Caco-2 (cell line): ENCODE data around the gene PLXNA4. TPM values are rescaled to one million over a fixed set of nuclear protein-coding genes. Genes with fewer than 3 reads are reported as not detected.

Experiments
- BruUV-seq: library from RNA; stranded (reverse); fragments of 400-500 nt; replicated peaks from 2 replicates; lab custom pipeline; 2021; lab: Mats Ljungman, UMichigan
- CTCF ChIA-PET: fragments of 300-600 bp; sonication (Branson Sonifier 250); formaldehyde crosslinking; loops from one replicate; lab custom pipeline; 2022; ENCODE audit warnings: antibody characterized with exemption; lab: Charles Lee
- POLR2A ChIA-PET: fragments of 300-600 bp; sonication (Branson Sonifier 250); formaldehyde crosslinking; loops from one replicate; lab custom pipeline; 2022; ENCODE audit warnings: antibody characterized with exemption; lab: Charles Lee
- DNase-seq, 2 experiments: peaks; one replicate each; pipeline versions ENCODE4 v3.0.0 to v3.0.0-alpha.2; 2020 to 2022
- H3K27me3 ChIP-seq: replicated peaks from 2 replicates; pipeline ENCODE4 v1.6.0; 2011; ENCODE audit warnings: low read length; ENCODE audit not compliant: control insufficient read depth, insufficient read depth
- H3K36me3 ChIP-seq: 2 replicates; pipeline ENCODE4 v1.5.1; 2011; ENCODE audit warnings: low read length; ENCODE audit not compliant: control insufficient read depth, insufficient read depth
- H3K4me1 ChIP-seq: fragments of 250-450 bp; sonication (Bioruptor Pico); 2 replicates; pipeline ENCODE4 v1.5.1; 2020; ENCODE audit warnings: mild to moderate bottlenecking
- H3K4me3 ChIP-seq: 2 replicates; pipeline ENCODE4 v1.5.1; 2011; ENCODE audit warnings: low read depth, mild to moderate bottlenecking, control low read depth, low read length
- H3K9me3 ChIP-seq: fragments of 250-450 bp; sonication (Bioruptor Pico); 2 replicates; pipeline ENCODE4 v1.5.1; 2020; ENCODE audit warnings: mild to moderate bottlenecking, moderate library complexity
- H3K27ac Mint-ChIP-seq: one replicate; pipeline ENCODE4 v1.8.0; 2022; ENCODE audit warnings: mixed read lengths; ENCODE audit not compliant: unreplicated experiment
- H3K27me3 Mint-ChIP-seq: one replicate; pipeline ENCODE4 v1.8.0; 2022; ENCODE audit warnings: mixed read lengths; ENCODE audit not compliant: insufficient read depth, unreplicated experiment
- H3K36me3 Mint-ChIP-seq: one replicate; pipeline ENCODE4 v1.8.0; 2022; ENCODE audit warnings: mild to moderate bottlenecking, mixed read lengths; ENCODE audit not compliant: insufficient read depth, unreplicated experiment
- H3K4me1 Mint-ChIP-seq: one replicate; pipeline ENCODE4 v1.8.0; 2022; ENCODE audit warnings: low read depth, mixed read lengths; ENCODE audit not compliant: unreplicated experiment
- H3K4me3 Mint-ChIP-seq: one replicate; pipeline ENCODE4 v1.8.0; 2022; ENCODE audit warnings: mild to moderate bottlenecking, moderate library complexity, mixed read lengths; ENCODE audit not compliant: unreplicated experiment
- H3K9me3 Mint-ChIP-seq: one replicate; pipeline ENCODE4 v1.8.0; 2022; ENCODE audit warnings: mixed read lengths; ENCODE audit not compliant: unreplicated experiment
- CTCF ChIP-seq, 2 experiments: fragments of 200-600 bp in 1 of 2; IDR thresholded peaks; 1 replicate in 1 of 2; 2 replicates in 1 of 2; pipeline versions ENCODE4 v1.5.1 to v1.8.0; 2011 to 2022; ENCODE audit warnings: antibody characterized with exemption in 1 of 2, control low read depth in 1 of 2, inconsistent platforms in 1 of 2, low read depth in 1 of 2, low read length in 1 of 2, mild to moderate bottlenecking in 1 of 2, moderate library complexity in 1 of 2; ENCODE audit not compliant: insufficient read depth in 1 of 2, severe bottlenecking in 1 of 2, unreplicated experiment in 1 of 2
- intact Hi-C: fragments of 100-400 bp; cut with micrococcal nuclease; formaldehyde crosslinking; loops from one replicate; pipeline ENCODE4 v1.10.0; 2022; ENCODE audit not compliant: unreplicated experiment
- total RNA-seq: library from RNA; stranded (reverse); gene quantifications from 2 replicates; pipeline ENCODE4 v1.2.3, GENCODE V29; 2022

Gene PLXNA4
- total RNA-seq, 1 experiment from 2014 or later = 0.43 TPM

GRCh38 chr7:132095111-132095765 lies 481.0 kb downstream of the PLXNA4 start:
- H3K4me3 Mint-ChIP-seq = no peak overlapping the region
- no peaks in the 10 kb centered on the region for H3K36me3 Mint-ChIP-seq
- POLR2A ChIA-PET = no interaction called here
- no TSS peak for BruUV-seq
- intact Hi-C loops = no loop called here
- CTCF ChIA-PET = no interaction called here
- TF ChIP-seq CTCF (IDR thresholded peaks at IDR 0.05; ENCODE audit: insufficient read depth in 1 of 2, low read depth in 1 of 2, low read length in 1 of 2, severe bottlenecking in 1 of 2, unreplicated experiment in 1 of 2) = no peak
- H3K9me3 Mint-ChIP-seq = no peaks in the 10 kb centered on the region
- Histone ChIP-seq H3K4me3 (no peak overlapping the region), H3K4me1 (no peaks in the 10 kb centered on the region), H3K9me3 (no peaks in the 10 kb centered on the region), H3K27me3 (peaks cover 1% of the 10 kb centered on the region), H3K36me3 (no peaks in the 10 kb centered on the region)
- peaks cover 34% of the 10 kb centered on the region for H3K27me3 Mint-ChIP-seq
- no peak for DNase-seq
- H3K4me1 Mint-ChIP-seq = no peaks in the 10 kb centered on the region
- no peak overlapping the region for H3K27ac Mint-ChIP-seq

- TF ChIP-seq CTCF (IDR thresholded peaks at IDR 0.05; ENCODE audit: insufficient read depth in 1 of 2, low read depth in 1 of 2, low read length in 1 of 2, severe bottlenecking in 1 of 2, unreplicated experiment in 1 of 2) = no peak
- Mint-ChIP-seq H3K4me3 (no peak overlapping the region), H3K27ac (no peak overlapping the region), H3K9me3 (no peaks in the 10 kb centered on the region), H3K27me3 (peaks cover 28% of the 10 kb centered on the region), H3K4me1 (no peaks in the 10 kb centered on the region), H3K36me3 (no peaks in the 10 kb centered on the region)
- no peaks in the 10 kb centered on the region for H3K36me3 ChIP-seq
- no peak for DNase-seq
- H3K9me3 ChIP-seq = no peaks in the 10 kb centered on the region
- no peaks in the 10 kb centered on the region for H3K4me1 ChIP-seq
- POLR2A ChIA-PET = no interaction called here
- BruUV-seq = no TSS peak
- CTCF ChIA-PET = no interaction called here
- H3K27me3 ChIP-seq = peaks cover 1% of the 10 kb centered on the region; the same call in 1 of the 2 replicates
- H3K4me3 ChIP-seq = no peak overlapping the region
- intact Hi-C loops = no loop called here
These were observed 484.2 kb downstream of the PLXNA4 start for GRCh38 chr7:132092106-132092505.

GRCh38 chr7:132091706-132092105 lies 484.6 kb downstream of the PLXNA4 start:
- H3K36me3 ChIP-seq = no peaks in the 10 kb centered on the region
- ChIA-PET POLR2A (no interaction called here), CTCF (no interaction called here)
- peaks cover 1% of the 10 kb centered on the region; the same call in 1 of the 2 replicates for H3K27me3 ChIP-seq
- H3K4me3 ChIP-seq = no peak overlapping the region
- Mint-ChIP-seq H3K36me3 (no peaks in the 10 kb centered on the region), H3K4me3 (no peak overlapping the region), H3K4me1 (no peaks in the 10 kb centered on the region), H3K9me3 (no peaks in the 10 kb centered on the region), H3K27me3 (peaks cover 24% of the 10 kb centered on the region), H3K27ac (no peak overlapping the region)
- intact Hi-C loops = no loop called here
- no peak for DNase-seq
- no peaks in the 10 kb centered on the region for H3K4me1 ChIP-seq
- no peak for TF ChIP-seq CTCF (IDR thresholded peaks at IDR 0.05; ENCODE audit: insufficient read depth in 1 of 2, low read depth in 1 of 2, low read length in 1 of 2, severe bottlenecking in 1 of 2, unreplicated experiment in 1 of 2)
- no peaks in the 10 kb centered on the region for H3K9me3 ChIP-seq
- no TSS peak for BruUV-seq
